ENCODE data around the gene SMG7.

Gene SMG7

DNA sequence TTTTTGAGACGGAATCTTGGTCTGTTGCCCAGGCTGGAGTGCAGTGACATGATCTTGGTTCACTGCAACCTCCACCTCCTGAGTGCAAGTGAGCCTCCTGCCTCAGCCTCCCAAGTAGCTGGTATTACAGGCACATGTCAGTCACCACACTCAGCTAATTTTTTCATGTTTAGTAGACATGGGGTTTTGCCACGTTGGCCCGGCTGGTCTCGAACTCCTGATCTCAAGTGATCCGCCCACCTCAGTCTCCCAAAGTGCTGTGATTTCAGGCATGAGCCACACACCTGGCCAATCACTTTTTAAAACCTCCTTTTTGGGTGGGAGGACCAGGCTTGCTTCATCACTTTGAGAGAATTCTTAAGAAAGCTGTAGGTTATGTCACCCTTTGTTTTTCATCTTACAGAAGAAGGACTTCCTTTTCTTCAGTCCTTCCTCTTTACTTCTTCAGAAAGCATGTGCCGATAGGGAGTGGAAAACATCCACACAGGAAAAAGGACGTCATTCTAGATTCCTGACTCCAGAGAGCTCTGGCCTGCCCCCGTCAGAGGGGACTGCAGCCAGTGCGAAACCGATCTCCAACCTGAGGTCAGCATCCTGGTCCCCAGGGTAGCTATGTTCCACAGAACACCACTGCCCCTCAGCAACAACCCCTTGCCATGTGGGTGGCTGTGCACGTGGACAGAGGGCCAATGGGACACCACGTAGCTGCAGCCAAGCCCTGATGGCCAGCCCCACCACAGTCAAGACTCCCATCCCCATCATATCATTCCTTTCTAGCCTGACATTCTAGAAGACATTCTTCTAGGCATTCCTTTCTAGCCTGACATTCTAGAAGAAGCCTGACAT lies 96.1 kb downstream of the SMG7 start:
- Mint-ChIP-seq H3K4me1 (ENCODE audit: low read depth in 2 of 2) (peaks cover 0 to 5% of the 10 kb centered on the region in 2 donors), H3K27me3 (peaks cover 0 to 22% of the 10 kb centered on the region in 2 donors), H3K9me3 (no peaks in the 10 kb centered on the region), H3K27ac (no peak overlapping the region), H3K36me3 (ENCODE audit: insufficient read depth) (peaks cover 6% of the 10 kb centered on the region), H3K4me3 (no peak overlapping the region)
- ATAC-seq (replicated peaks) (no peak), DNase-seq (no peak)

- peaks cover 0 to 23% of the 10 kb centered on the region in 2 donors for H3K27me3 Mint-ChIP-seq
- H3K4me3 Mint-ChIP-seq, result no peak overlapping the region
- ATAC-seq (replicated peaks) (no peak), DNase-seq (no peak)
- no peak overlapping the region for H3K27ac Mint-ChIP-seq
- peaks cover 0 to 5% of the 10 kb centered on the region in 2 donors for H3K4me1 Mint-ChIP-seq (ENCODE audit: low read depth in 2 of 2)
- H3K36me3 Mint-ChIP-seq (ENCODE audit: insufficient read depth), result peaks cover 6% of the 10 kb centered on the region
- H3K9me3 Mint-ChIP-seq, result no peaks in the 10 kb centered on the region
These were observed 96.8 kb downstream of the SMG7 start for GRCh38 chr1:183569141-183569540.

DNA sequence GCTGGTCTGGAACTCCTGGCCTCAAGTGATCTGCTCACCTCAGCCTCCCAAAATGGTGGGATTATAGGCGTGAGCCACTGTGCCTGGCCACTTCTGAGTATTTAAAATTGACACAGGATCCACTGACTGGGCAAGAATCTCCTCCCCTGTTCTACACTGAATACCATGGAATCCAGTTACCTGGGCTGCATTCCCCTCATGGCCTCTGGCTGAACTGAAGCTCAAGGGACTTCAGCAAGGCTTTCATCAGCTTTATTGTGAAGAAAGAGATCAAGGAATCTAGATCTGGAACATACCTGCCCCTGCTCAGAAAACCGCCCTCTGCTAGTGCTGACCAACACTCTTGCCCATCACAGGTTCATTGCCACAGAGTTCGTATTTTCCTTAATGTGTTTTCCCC lies 97.5 kb downstream of the SMG7 start:
- Mint-ChIP-seq H3K4me1 (ENCODE audit: low read depth in 2 of 2) (peaks cover 0 to 5% of the 10 kb centered on the region in 2 donors), H3K27me3 (peaks cover 0 to 23% of the 10 kb centered on the region in 2 donors), H3K4me3 (no peak overlapping the region), H3K9me3 (no peaks in the 10 kb centered on the region), H3K27ac (no peak overlapping the region), H3K36me3 (ENCODE audit: insufficient read depth) (peaks cover 6% of the 10 kb centered on the region)
- no peak for ATAC-seq (replicated peaks)
- DNase-seq, result no peak

DNA sequence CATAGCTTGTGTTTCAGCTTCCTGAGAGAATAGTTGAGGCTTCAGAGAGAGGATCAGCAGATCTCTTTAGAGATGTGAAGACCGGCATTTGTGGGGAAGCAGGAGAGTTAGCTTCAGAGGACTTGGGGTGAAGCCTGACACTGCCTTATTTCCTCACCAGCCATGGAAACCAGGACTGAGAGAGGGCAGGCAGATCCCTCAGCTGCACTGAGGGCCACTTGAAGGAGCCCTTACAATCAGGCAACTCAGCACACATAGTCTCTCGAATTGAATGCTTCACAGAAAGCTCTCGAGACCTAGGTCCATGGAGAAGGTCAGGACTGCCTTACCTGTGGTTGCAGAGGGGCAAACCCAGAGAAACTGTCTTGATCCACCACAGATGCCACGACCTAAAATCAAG lies 98.2 kb downstream of the SMG7 start:
- no peak for ATAC-seq (replicated peaks)
- Mint-ChIP-seq H3K27me3 (peaks cover 0 to 23% of the 10 kb centered on the region in 2 donors), H3K9me3 (no peaks in the 10 kb centered on the region), H3K36me3 (ENCODE audit: insufficient read depth) (peaks cover 6% of the 10 kb centered on the region), H3K27ac (no peak overlapping the region), H3K4me3 (no peak overlapping the region), H3K4me1 (ENCODE audit: low read depth in 2 of 2) (peaks cover 0 to 5% of the 10 kb centered on the region in 2 donors)
- DNase-seq, result no peak

GRCh38 chr1:183571678-183572268 lies 99.5 kb downstream of the SMG7 start:
- DNase-seq (no peak), ATAC-seq (replicated peaks) (no peak)
- peaks cover 0 to 5% of the 10 kb centered on the region in 2 donors for H3K4me1 Mint-ChIP-seq (ENCODE audit: low read depth in 2 of 2)
- H3K9me3 Mint-ChIP-seq, result no peaks in the 10 kb centered on the region
- H3K27ac Mint-ChIP-seq, result no peak overlapping the region
- H3K27me3 Mint-ChIP-seq, result peaks cover 0 to 23% of the 10 kb centered on the region in 2 donors
- no peak overlapping the region for H3K4me3 Mint-ChIP-seq
- H3K36me3 Mint-ChIP-seq (ENCODE audit: insufficient read depth), result peaks cover 6% of the 10 kb centered on the region

DNA sequence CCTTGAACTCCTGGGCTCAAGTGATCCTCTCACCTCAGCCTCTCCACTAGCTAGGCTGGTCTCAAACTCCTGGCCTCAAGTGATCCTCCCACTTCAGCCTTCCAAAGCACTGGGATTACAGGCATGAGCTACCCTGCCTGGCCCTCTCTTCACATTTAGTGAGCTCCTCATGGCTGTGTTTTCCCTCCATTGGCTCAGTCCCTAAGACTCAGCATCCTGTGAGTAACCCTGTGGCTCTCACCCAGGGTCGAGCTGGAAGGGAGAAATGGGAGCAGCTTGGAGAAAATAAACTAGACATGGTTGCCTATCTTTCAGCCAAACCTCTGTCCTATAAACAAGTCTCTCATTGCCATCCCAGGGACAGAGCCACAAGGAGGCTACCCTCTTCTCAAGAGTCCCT lies 100.4 kb downstream of the SMG7 start:
- Mint-ChIP-seq H3K36me3 (ENCODE audit: insufficient read depth) (peaks cover 3% of the 10 kb centered on the region), H3K4me3 (no peak overlapping the region), H3K27me3 (peaks cover 0 to 24% of the 10 kb centered on the region in 2 donors), H3K4me1 (ENCODE audit: low read depth in 2 of 2) (no peaks in the 10 kb centered on the region), H3K9me3 (no peaks in the 10 kb centered on the region), H3K27ac (no peak overlapping the region)
- DNase-seq (no peak), ATAC-seq (replicated peaks) (no peak)

DNA sequence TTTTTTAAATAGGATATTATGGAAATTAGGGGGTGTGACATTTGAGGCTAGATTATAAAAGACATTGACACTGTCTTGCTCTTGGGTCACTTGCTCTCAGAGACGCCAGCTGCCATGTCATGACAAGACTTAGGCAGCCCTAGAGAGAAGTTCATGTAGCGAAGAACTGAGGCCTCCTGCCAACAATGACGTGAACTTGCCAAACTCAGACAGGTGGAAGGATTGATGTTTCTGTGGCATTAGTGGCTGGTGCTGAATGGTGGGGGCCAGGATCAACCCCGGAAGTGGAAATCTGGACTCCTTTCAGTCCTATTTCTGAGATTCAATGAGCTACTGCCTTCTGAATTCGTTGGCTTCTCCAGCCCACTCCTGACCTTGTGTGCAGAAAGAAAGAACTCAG lies 103.3 kb downstream of the SMG7 start:
- DNase-seq (no peak), ATAC-seq (replicated peaks) (no peak)
- H3K9me3 Mint-ChIP-seq, result no peaks in the 10 kb centered on the region
- H3K27ac Mint-ChIP-seq, result no peak overlapping the region
- H3K27me3 Mint-ChIP-seq, result peaks cover 0 to 28% of the 10 kb centered on the region in 2 donors
- H3K4me1 Mint-ChIP-seq (ENCODE audit: low read depth in 2 of 2), result peaks cover 0 to 6% of the 10 kb centered on the region in 2 donors
- no peak overlapping the region for H3K4me3 Mint-ChIP-seq
- peaks cover 3% of the 10 kb centered on the region for H3K36me3 Mint-ChIP-seq (ENCODE audit: insufficient read depth)

GRCh38 chr1:183576537-183576936 lies 104.2 kb downstream of the SMG7 start:
- no peak for DNase-seq
- no peak for ATAC-seq (replicated peaks)
- Mint-ChIP-seq H3K27ac (no peak overlapping the region), H3K4me1 (ENCODE audit: low read depth in 2 of 2) (peaks cover 0 to 6% of the 10 kb centered on the region in 2 donors), H3K4me3 (no peak overlapping the region), H3K9me3 (no peaks in the 10 kb centered on the region), H3K27me3 (peaks cover 0 to 28% of the 10 kb centered on the region in 2 donors), H3K36me3 (ENCODE audit: insufficient read depth) (peaks cover 3% of the 10 kb centered on the region)

DNA sequence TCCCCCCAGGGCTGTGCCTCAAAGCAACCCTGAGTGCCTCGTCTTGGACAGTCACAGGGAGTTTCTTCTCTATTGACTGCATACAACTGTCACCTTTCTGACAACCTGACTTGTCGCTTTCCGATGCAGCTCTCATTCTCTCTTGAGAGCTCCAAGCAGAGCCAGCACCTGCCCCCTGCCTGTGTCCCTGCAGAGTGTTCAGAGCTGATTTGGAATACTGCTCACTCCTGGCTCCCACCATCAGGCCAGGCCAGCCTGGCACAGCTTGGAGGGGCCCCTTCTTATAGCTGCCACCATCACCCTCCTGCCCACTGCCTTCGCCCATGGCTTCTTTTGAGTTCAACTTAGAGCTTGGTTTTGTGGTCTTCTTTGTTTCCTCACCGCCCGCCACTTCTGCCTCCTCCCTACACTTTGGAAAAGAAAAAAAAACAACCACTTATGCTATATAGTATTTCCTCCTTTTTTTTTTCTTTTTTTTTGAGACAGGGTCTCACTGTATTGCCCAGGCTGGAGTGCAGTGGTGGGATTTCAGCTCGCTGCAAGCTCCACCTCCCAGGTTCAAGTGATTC lies 105.7 kb downstream of the SMG7 start:
- H3K36me3 Mint-ChIP-seq (ENCODE audit: insufficient read depth), result peaks cover 3% of the 10 kb centered on the region
- H3K27me3 Mint-ChIP-seq, result peaks cover 0 to 15% of the 10 kb centered on the region in 2 donors
- no peak overlapping the region for H3K4me3 Mint-ChIP-seq
- peak overlapping the region in 1 of 2 donors; percentile 35 for H3K27ac Mint-ChIP-seq
- ATAC-seq (replicated peaks) (no peak), DNase-seq (no peak)
- H3K4me1 Mint-ChIP-seq (ENCODE audit: low read depth in 2 of 2), result peaks cover 0 to 6% of the 10 kb centered on the region in 2 donors
- H3K9me3 Mint-ChIP-seq, result no peaks in the 10 kb centered on the region

GRCh38 chr1:183578856-183579255 lies 106.6 kb downstream of the SMG7 start:
- Mint-ChIP-seq H3K4me1 (ENCODE audit: low read depth in 2 of 2) (peaks cover 0 to 6% of the 10 kb centered on the region in 2 donors), H3K27me3 (peaks cover 0 to 10% of the 10 kb centered on the region in 2 donors), H3K9me3 (no peaks in the 10 kb centered on the region), H3K36me3 (ENCODE audit: insufficient read depth) (peaks cover 3% of the 10 kb centered on the region), H3K27ac (peak overlapping the region in 1 of 2 donors; percentile 35), H3K4me3 (no peak overlapping the region)
- ATAC-seq (replicated peaks) (no peak), DNase-seq (no peak)

- Mint-ChIP-seq H3K4me3 (peak overlapping the region in 1 of 2 donors; percentile 17), H3K9me3 (no peaks in the 10 kb centered on the region), H3K27me3 (peaks cover 0 to 10% of the 10 kb centered on the region in 2 donors), H3K27ac (no peak overlapping the region), H3K4me1 (ENCODE audit: low read depth in 2 of 2) (peaks cover 0 to 8% of the 10 kb centered on the region in 2 donors), H3K36me3 (ENCODE audit: insufficient read depth) (peaks cover 3% of the 10 kb centered on the region)
- peak; percentile 35 for ATAC-seq (replicated peaks)
- DNase-seq, result no peak
These were observed 108.0 kb downstream of the SMG7 start for GRCh38 chr1:183580281-183580682.

GRCh38 chr1:183582021-183582713 lies 109.9 kb downstream of the SMG7 start:
- Mint-ChIP-seq H3K27ac (no peak overlapping the region), H3K4me3 (no peak overlapping the region), H3K27me3 (peaks cover 0 to 10% of the 10 kb centered on the region in 2 donors), H3K36me3 (ENCODE audit: insufficient read depth) (peaks cover 3% of the 10 kb centered on the region), H3K9me3 (no peaks in the 10 kb centered on the region), H3K4me1 (ENCODE audit: low read depth in 2 of 2) (peaks cover 0 to 8% of the 10 kb centered on the region in 2 donors)
- DNase-seq, result no peak
- no peak for ATAC-seq (replicated peaks)

DNA sequence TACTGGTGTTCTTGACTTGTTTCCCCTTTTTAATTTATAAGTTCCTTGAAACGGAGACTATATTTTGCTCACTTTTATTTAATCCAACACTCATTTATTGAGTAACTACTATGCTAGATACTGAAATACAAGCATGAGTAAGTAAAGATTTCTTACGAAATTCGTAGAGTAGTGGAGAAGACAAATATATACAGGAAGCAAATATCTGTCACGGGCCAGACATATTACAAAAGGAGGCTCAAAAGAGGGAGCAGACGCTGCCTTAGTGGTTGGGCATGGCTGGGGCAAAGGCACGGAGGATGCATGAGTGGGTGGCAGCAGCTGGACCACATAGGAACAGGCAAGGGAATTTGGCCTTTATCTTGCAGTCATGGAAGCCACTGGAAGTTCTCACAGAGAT lies 111.2 kb downstream of the SMG7 start:
- ATAC-seq (replicated peaks) (no peak), DNase-seq (no peak)
- no peak overlapping the region for H3K4me3 Mint-ChIP-seq

More for the DNA sequence above, 111.2 kb downstream of the SMG7 start:
- Mint-ChIP-seq H3K27me3 (peaks cover 0 to 2% of the 10 kb centered on the region in 2 donors), H3K9me3 (no peaks in the 10 kb centered on the region), H3K36me3 (ENCODE audit: insufficient read depth) (peaks cover 3% of the 10 kb centered on the region), H3K4me1 (ENCODE audit: low read depth in 2 of 2) (peaks cover 0 to 8% of the 10 kb centered on the region in 2 donors), H3K27ac (no peak overlapping the region)
